ES-I3 (cell line): ENCODE measurements around the gene USP6NL.
"Not testable (repeated sequence)": the region's sequence is repeated elsewhere in the genome, so short reads cannot be mapped to it uniquely, and the experiment has no call there.

ENCODE experiments used
- H3K36me3 ChIP-seq: 2 replicates; pipeline ENCODE4 v1.6.1; 2013; ENCODE audit warnings: mild to moderate bottlenecking, low read length, control low read depth, moderate library complexity; ENCODE audit not compliant: insufficient read depth
- H3K4me1 ChIP-seq: 2 replicates; pipeline ENCODE4 v1.6.1; 2013; ENCODE audit warnings: mild to moderate bottlenecking, control low read depth, low read length; ENCODE audit not compliant: insufficient read depth
- H3K9ac ChIP-seq: 2 replicates; pipeline ENCODE4 v1.6.1; 2013; ENCODE audit warnings: low read depth, mild to moderate bottlenecking, low read length, moderate library complexity
- H3K9me3 ChIP-seq: 2 replicates; pipeline ENCODE4 v1.6.1; 2013; ENCODE audit warnings: mild to moderate bottlenecking, low read length, moderate library complexity; ENCODE audit not compliant: control insufficient read depth, insufficient read depth

The USP6NL gene

DNA sequence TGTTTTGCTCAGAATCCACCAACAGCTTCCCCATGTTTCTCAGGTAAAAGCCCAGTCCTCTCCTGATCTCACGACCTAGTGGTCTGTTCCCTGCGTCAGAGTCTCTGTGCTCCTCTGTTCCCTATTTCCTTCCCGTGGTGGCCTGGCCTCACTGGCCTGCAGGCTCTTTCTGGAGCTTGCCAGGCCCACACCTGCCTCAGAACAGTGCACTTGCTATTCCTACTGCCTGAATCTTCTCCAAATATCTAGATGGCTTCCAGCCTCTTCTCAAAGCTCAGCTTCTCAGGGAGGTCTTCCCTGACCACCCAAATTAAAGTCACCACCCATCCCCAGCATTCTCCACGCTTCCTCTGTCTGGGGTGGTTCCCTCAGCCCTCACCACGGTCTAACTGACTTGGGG, 165.3 kb downstream of the USP6NL start:
- Histone ChIP-seq H3K9me3 (no peaks in the 10 kb centered on the region), H3K9ac (no peak overlapping the region), H3K36me3 (no peaks in the 10 kb centered on the region), H3K4me1 (0 out of 2 replicates have a peak, but pooled peaks cover 3% of the 10 kb centered on the region)

DNA sequence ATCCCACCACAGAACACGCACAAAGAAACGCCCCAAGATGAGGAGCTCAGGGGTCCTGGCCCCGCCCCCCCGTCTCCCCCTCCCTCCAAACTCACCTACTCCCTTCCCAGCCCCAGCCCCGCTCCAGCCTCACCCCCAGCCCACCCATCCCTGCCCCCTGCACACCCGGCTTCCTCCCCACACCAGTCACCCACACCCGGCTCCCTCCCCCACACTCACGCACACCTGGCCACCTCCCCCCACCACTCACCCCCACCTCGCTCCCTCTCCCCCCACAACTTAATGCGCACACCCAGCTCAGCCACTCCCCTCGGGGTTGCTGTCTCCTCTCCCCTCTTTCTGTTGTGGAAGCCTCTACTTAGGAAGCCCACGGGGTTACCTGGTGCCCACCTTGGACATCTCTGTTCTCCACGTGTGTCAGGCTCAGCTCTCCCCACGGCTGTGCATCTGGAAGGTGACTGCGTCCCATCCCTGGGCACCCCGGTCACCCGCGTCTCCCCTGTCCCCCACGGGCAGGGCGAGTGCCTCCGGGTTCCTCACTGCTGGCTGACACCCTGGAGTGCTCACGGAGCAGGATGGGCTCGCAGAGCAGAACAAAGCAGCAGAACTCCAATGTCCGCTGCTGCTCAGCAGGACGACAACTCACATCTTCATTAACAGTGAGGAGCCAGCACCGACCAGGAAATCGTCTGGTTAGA, 166.8 kb downstream of the USP6NL start:
- Histone ChIP-seq H3K9me3 (no peaks in the 10 kb centered on the region), H3K4me1 (0 out of 2 replicates have a peak, but pooled peaks cover 8% of the 10 kb centered on the region), H3K9ac (no peak overlapping the region), H3K36me3 (no peaks in the 10 kb centered on the region)

DNA sequence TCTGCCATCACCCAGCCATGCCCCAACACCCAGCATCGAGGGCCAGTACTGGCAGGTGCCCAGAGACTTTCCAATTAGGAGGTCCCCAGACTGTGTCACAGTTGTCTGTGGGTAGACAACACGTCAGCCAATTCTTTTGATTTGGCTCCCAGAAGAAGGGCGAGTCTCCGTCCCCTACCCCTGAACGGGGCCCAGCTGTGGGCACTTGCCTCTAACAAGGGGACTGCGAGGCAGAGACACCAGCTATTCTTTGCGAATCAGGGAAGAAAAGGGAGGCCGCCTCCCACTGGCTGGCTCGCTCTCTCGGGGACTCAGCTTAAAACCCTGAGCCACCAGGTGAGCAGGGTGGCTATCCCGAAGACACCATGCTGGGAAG, 167.3 kb downstream of the USP6NL start:
- Histone ChIP-seq H3K36me3 (no peaks in the 10 kb centered on the region), H3K9ac (no peak overlapping the region), H3K9me3 (no peaks in the 10 kb centered on the region), H3K4me1 (0 out of 2 replicates have a peak, but pooled peaks cover 8% of the 10 kb centered on the region)

DNA sequence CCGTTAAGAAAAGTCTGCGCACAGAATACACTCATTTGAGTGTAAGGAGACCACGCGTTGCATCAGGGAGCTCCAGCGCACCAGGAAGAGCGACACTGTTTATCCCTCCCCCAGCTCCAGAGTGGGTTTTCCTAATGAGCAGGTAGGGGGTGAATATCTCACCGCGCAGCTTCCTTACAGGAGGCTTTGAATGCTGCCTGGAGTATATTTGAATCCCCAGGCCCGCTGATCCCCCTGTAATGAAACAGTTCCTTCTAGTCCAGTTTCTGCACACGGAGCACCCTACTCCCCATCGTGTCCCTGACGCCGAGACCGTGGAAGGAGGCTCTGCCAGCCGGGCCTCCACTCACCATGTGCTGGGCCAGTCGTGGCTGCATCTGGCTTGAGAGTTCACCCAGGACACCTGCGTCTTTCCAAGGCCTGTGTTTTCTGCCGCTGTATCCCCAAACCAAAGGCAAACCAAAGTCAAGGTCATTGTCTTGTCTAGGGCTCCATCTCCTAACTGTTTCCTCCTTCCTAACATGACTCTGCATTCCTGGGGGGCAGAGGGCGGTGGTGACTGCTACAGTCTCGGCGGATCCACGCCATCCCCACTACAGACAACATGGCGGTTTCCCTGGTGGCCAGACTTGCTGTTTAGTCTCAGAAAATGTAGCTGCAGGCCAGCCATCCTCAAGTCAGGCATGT, 167.8 kb downstream of the USP6NL start:
- Histone ChIP-seq H3K36me3 (no peaks in the 10 kb centered on the region), H3K9ac (no peak overlapping the region), H3K9me3 (no peaks in the 10 kb centered on the region), H3K4me1 (0 out of 2 replicates have a peak, but pooled peaks cover 6% of the 10 kb centered on the region)

DNA sequence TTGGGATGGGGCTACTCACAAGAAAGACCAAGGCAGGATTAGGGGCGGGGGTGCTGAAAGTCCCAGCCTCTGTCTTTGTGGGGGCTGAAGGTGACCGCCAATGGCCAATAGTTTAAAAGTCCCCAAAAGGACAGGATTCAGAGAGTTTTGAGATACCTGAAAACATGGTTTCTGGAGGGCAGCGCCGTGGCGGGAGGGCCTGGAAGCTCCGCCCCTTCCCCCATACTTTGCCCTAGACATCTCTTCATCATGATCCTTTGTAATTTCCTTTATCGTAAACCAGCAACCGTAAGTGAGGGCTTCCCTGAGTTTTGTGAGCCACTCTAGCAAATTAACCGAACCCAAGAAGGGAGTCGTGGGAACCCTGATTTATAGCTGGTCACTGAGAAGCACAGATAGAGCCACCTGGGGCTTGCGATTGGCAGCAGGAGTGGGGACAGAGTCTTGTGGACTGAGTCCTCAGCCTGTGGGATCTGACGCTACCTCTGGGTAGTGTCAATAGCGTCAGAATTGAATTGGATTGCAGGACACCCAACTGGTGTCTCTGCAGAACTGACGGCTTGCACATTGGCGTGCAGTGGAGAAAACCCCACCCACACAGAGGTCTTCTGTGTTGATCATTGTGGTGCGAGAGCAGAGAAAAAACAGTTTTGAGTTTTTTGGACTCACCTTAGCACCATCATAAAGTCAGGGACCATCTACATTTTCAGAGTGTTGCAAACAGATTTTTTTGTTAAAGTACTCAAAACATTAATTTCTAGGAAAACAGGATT, 169.3 kb downstream of the USP6NL start:
- Histone ChIP-seq H3K36me3 (no peaks in the 10 kb centered on the region), H3K9ac (no peak overlapping the region), H3K9me3 (no peaks in the 10 kb centered on the region), H3K4me1 (peaks cover 11% of the 10 kb centered on the region; the same call in 1 of the 2 replicates)

DNA sequence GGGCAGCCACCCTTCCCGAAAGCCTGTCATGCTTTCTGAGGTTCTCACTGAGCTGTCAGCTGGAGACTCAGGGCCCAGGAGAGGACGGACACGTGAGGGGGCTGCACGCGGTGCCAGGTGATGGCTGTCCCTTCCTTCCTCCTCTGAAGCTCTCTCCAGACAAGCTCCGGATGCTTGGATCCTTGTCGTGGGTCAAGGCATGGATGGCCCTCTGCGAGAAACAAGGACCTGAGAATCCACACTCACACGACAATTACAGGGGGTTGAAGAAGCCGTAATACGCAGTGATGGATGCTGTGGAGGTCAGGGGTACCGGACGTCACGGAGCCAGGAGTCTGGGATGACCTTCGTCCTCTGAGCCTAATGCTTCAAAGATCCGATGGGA, 170.3 kb downstream of the USP6NL start:
- Histone ChIP-seq H3K9me3 (no peaks in the 10 kb centered on the region), H3K36me3 (no peaks in the 10 kb centered on the region), H3K9ac (no peak overlapping the region), H3K4me1 (peaks cover 16% of the 10 kb centered on the region)

DNA sequence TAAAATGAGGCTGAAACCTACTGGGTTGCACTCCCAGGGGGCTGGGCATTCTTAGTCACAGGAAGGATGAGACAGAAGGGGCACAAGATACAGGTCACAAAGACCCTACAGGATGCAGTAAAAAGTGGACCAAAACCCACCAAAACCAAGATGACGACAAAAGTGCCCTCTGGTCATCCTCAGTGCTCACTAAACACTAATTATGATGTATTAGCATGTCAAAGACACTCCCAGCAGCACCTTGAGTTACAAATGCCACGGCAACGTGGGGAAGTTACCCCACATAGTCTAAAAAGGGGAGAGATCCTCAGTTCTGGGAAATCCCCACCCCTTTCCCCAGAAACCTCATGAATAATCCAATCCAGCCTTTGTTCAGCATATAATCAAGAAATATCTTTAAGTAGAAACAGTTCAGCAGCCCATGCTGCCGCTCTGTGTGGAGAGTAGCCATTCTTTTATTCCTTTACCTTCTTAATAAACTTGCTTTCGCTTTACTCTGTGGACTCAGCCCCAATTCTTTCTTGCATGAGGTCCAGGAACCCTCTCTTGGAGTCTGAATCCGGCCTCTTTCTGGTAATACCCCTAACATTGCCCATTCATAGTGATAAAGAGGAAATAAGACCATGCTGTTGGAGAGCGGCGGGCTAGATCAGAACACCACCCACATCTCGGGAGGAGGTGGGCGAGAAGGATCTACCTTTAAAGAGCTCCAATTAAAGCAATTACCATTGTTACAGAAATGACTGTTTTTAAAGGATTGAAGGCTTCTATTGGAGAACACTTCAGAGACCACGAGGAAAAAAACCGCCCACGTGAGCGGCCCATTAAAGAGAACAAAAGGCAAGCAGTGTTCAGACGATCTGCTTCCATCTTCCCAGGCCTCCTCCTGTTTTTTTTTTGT, 170.9 kb downstream of the USP6NL start:
- H3K9me3 ChIP-seq: no peaks in the 10 kb centered on the region
- H3K36me3 ChIP-seq: no peaks in the 10 kb centered on the region
- no peak overlapping the region for H3K9ac ChIP-seq
- peaks cover 22% of the 10 kb centered on the region for H3K4me1 ChIP-seq

DNA sequence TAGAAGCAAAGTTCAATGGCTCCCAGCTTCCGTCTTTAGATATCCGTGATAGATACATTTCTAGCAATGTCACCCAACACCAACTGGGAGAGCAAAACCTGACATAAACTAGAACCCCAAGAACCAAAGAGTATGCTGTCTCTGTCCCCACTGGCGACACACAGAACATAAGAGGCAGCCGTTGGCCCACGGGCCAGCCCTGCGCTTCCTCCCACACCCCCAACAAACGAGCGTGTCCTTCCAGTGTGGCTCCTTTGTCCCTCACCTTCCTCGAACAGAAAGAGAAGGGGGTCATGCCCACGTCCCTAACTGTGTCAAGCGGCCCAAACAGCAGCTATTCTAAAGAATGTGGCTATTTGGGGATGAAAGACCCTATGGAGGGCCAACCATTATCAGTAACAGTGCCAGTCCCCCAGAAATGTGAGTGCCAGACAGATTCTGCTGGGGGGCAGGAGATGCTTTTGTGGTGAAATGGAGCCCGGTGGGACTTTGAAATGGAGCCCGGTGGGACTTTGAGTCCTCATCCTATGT, 171.9 kb downstream of the USP6NL start:
- no peaks in the 10 kb centered on the region for H3K9me3 ChIP-seq
- no peak overlapping the region for H3K9ac ChIP-seq
- H3K36me3 ChIP-seq: no peaks in the 10 kb centered on the region
- H3K4me1 ChIP-seq: peaks cover 31% of the 10 kb centered on the region

DNA sequence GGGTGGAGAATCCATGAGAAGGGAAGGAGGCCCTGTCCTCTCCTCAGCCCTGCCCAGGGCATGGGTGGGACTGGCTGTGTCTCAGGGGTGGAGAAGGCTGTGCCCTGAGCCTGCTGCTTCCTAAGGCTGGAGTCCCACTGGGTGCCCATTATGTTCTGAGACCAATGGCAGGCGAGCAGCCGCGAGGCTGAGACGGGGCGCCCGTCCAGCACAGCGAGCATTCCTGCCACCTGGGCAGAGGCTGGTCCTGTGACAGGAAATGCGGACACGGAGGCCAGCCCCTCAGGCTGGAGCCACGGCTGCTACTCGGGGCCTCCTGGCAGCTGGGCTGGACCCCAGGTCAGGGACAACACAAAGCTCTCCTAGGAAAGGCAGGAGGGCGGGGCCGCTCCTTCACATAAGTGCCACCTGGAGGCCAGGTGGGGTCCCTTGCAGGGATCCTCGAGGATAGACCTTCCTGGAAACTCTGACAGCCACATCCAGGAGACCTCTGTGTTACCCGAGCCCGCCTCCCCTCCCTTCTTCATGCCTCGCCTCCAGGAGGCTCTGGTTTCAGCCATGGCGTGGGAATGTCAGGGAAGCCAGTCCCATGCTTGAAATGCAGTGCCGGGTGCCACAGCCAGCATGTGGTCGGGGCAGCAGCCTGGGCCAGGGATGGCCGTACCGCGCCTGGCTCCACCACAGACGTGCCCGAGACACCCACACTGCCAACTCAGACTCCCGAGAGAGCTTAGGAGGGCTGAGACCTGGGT, 173.9 kb downstream of the USP6NL start:
- H3K4me1 ChIP-seq: peaks cover 33% of the 10 kb centered on the region
- H3K9me3 ChIP-seq: no peaks in the 10 kb centered on the region
- H3K9ac ChIP-seq: no peak overlapping the region
- H3K36me3 ChIP-seq: no peaks in the 10 kb centered on the region

DNA sequence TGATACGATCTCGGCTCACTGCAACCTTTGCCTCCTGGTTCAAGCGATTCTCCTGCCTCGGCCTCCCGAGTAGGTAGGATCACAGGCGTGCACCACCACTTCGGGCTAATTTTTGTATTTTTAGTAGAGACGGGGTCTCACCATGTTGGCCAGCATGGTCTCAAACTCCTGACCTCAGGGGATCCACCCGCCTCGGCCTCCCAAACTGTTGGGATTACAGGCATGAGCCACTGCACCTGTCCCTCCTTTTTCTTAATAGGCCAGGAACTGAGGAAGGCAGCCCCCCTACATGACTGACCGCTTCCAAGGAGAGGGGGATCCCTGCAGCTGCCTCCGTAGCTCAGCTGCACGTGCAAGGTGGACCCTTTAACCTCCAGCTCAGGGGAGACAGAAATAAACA, 175.0 kb downstream of the USP6NL start:
- not testable (repeated sequence) for H3K9ac ChIP-seq, H3K36me3 ChIP-seq, H3K9me3 ChIP-seq
- peaks cover 33% of the 10 kb centered on the region for H3K4me1 ChIP-seq

DNA sequence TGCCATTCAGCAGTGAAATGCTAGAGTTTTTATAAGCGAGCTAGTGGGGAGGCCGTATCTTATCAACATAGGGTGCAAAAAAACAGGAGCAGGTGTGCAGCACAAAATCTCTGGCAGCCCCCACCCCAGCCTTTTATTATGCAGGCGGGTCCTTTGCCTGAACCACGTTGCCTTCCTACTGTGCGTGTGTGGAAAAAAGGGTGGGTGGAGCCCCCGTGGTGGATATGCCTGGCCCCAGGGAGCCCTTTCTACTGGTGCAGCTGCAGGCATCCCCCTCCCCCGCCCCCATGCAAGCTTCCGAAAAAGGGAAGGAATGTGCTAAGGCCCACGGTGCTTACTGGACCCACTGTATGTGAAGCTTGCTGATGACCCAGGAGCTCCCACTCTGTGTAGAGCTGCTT, 175.9 kb downstream of the USP6NL start:
- H3K4me1 ChIP-seq: peaks cover 32% of the 10 kb centered on the region
- H3K36me3 ChIP-seq: no peaks in the 10 kb centered on the region
- no peak overlapping the region for H3K9ac ChIP-seq
- no peaks in the 10 kb centered on the region for H3K9me3 ChIP-seq

DNA sequence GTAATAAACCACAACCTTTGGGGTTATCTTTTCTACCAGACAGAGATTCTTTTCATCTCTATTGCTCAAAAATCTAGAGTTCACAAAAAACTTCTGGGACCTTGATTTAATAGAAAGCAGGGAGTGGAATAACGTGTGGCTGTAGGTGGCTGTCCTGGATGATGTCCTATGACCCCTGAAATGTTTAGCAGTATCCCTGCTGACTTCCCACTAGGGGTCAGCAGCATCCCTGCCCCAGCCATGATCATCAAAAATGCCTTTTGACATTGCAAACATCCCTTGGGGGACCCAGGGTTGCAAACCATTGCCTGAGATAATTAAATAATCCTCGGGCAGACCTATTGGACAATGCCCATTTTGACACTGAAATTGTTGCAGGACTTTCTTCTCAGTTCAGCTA, 177.1 kb downstream of the USP6NL start:
- Histone ChIP-seq H3K9me3 (peaks cover 3% of the 10 kb centered on the region; the same call in 1 of the 2 replicates), H3K9ac (no peak overlapping the region), H3K36me3 (no peaks in the 10 kb centered on the region), H3K4me1 (peaks cover 28% of the 10 kb centered on the region)

DNA sequence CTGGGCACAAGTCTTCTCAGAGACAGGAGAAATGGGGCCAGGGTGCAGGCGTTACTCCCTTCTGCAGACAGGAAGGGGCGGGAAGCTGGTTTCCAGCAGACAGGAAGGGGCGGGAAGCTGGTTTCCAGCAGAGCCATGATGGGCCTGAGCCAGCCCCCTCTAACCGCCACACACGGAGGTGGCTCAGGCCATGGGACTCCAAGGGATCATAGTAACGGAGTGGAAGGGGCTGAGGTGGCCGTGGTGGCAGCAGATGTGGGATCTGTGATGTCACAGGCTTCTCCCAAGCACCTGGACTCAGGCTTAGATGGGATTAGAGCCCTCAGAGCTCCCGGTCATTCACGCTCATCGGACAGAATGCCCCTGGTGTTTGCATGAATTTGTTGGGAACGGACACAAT, 177.8 kb downstream of the USP6NL start:
- no peak overlapping the region for H3K9ac ChIP-seq
- H3K4me1 ChIP-seq: peaks cover 28% of the 10 kb centered on the region
- no peaks in the 10 kb centered on the region for H3K36me3 ChIP-seq
- peaks cover 5% of the 10 kb centered on the region; the same call in 1 of the 2 replicates for H3K9me3 ChIP-seq
